Measurements from ENCODE around the gene PNLIPRP2. TPM values are rescaled to one million over a fixed set of nuclear protein-coding genes. Genes with fewer than 3 reads are reported as not detected.

The PNLIPRP2 gene
- total RNA-seq, 1 experiment from 2014 or later = 0.24 TPM

GRCh38 chr10:116607336-116607735, 13.4 kb upstream of the PNLIPRP2 start:
- Histone ChIP-seq H3K14ac (ENCODE audit: insufficient read depth, low read length) (no peak overlapping the region), H3K4ac (ENCODE audit: low read depth, low read length) (no peak overlapping the region), H2BK120ac (ENCODE audit: low read depth, low read length, poor library complexity, severe bottlenecking) (no peak overlapping the region), H2AFZ (ENCODE audit: low read length) (no peak overlapping the region), H3K9ac (ENCODE audit: extremely low read depth, insufficient read length, low read length) (no peak overlapping the region), H3K27me3 (ENCODE audit: insufficient read depth, low read length) (no peaks in the 10 kb centered on the region), H2BK20ac (ENCODE audit: low read depth, low read length, poor library complexity, severe bottlenecking) (no peak overlapping the region), H2BK12ac (ENCODE audit: insufficient read length, low read depth, low read length) (no peak overlapping the region), H4K8ac (replicated peaks; ENCODE audit: insufficient read length, low read depth, low read length) (no peak overlapping the region), H3T11ph (ENCODE audit: low read length) (no peak overlapping the region), H3K18ac (ENCODE audit: insufficient read length, low read depth, low read length) (no peak overlapping the region), H3K9me3 (ENCODE audit: control insufficient read depth, low read depth, low read length) (no peaks in the 10 kb centered on the region), H3K79me1 (ENCODE audit: insufficient read depth, low read depth, low read length, poor library complexity, severe bottlenecking) (no peaks in the 10 kb centered on the region), H2BK5ac (ENCODE audit: insufficient read length, low read length) (no peak overlapping the region), H3K79me2 (ENCODE audit: insufficient read depth, low read length) (no peaks in the 10 kb centered on the region), H3K4me1 (ENCODE audit: insufficient read depth, low read length) (no peaks in the 10 kb centered on the region), H2AK5ac (ENCODE audit: insufficient read length, low read length) (no peak overlapping the region), H4K91ac (ENCODE audit: insufficient read length, low read depth, low read length) (no peak overlapping the region), H4K5ac (ENCODE audit: insufficient read length, low read depth, low read length) (no peak overlapping the region), H4K20me1 (ENCODE audit: control insufficient read depth, insufficient read depth, insufficient read length) (no peaks in the 10 kb centered on the region), H3K4me2 (ENCODE audit: insufficient read depth, insufficient read length, low read length) (no peak overlapping the region), H3K23me2 (ENCODE audit: insufficient read length, low read depth, low read length, poor library complexity, severe bottlenecking) (no peaks in the 10 kb centered on the region), H3K23ac (ENCODE audit: insufficient read length, low read depth, low read length) (no peak overlapping the region), H3K27ac (ENCODE audit: insufficient read length, low read depth, low read length) (no peak overlapping the region), H2BK15ac (ENCODE audit: low read depth, low read length) (no peak overlapping the region), H3K56ac (ENCODE audit: insufficient read length, low read depth, low read length) (no peak overlapping the region)
- DNase-seq = no peak
- Mint-ChIP-seq H3K9me3 (0 out of 5 replicates have a peak, but pooled peaks cover 0 to 3% of the 10 kb centered on the region in 2 experiments), H3K4me1 (peaks cover 0 to 5% of the 10 kb centered on the region in 2 experiments; a peak in 1 of 4 replicates), H3K27ac (no peak overlapping the region), H3K36me3 (ENCODE audit: insufficient read depth in 1 of 3, low read depth in 3 of 3) (no peaks in the 10 kb centered on the region), H3K4me3 (no peak overlapping the region), H3K27me3 (ENCODE audit: low read depth) (peaks cover 26% of the 10 kb centered on the region)
- no CpG with 5 or more reads among the region's 6 CpGs for WGBS (ENCODE audit: extremely low coverage, insufficient read length, low lambda C conversion rate)
- TF ChIP-seq CTCF (conservative IDR thresholded peaks at IDR 0.05) = no peak
